Caco-2 (cell line): ENCODE results near the gene SLC8A2. TPM values are rescaled to one million over a fixed set of nuclear protein-coding genes. Genes with fewer than 3 reads are reported as not detected.

ENCODE experiments used
- BruUV-seq: library from RNA; stranded (reverse); fragments of 400-500 nt; replicated peaks from 2 replicates; lab custom pipeline; 2021; lab: Mats Ljungman, UMichigan
- CTCF ChIA-PET: fragments of 300-600 bp; sonication (Branson Sonifier 250); formaldehyde crosslinking; loops from one replicate; lab custom pipeline; 2022; ENCODE audit warnings: antibody characterized with exemption; lab: Charles Lee
- POLR2A ChIA-PET: fragments of 300-600 bp; sonication (Branson Sonifier 250); formaldehyde crosslinking; loops from one replicate; lab custom pipeline; 2022; ENCODE audit warnings: antibody characterized with exemption; lab: Charles Lee
- DNase-seq, 2 experiments: peaks; one replicate each; pipeline versions ENCODE4 v3.0.0 to v3.0.0-alpha.2; 2020 to 2022
- H3K27me3 ChIP-seq: replicated peaks from 2 replicates; pipeline ENCODE4 v1.6.0; 2011; ENCODE audit warnings: low read length; ENCODE audit not compliant: control insufficient read depth, insufficient read depth
- H3K36me3 ChIP-seq: 2 replicates; pipeline ENCODE4 v1.5.1; 2011; ENCODE audit warnings: low read length; ENCODE audit not compliant: control insufficient read depth, insufficient read depth
- H3K4me1 ChIP-seq: fragments of 250-450 bp; sonication (Bioruptor Pico); 2 replicates; pipeline ENCODE4 v1.5.1; 2020; ENCODE audit warnings: mild to moderate bottlenecking
- H3K4me3 ChIP-seq: 2 replicates; pipeline ENCODE4 v1.5.1; 2011; ENCODE audit warnings: low read depth, mild to moderate bottlenecking, control low read depth, low read length
- H3K9me3 ChIP-seq: fragments of 250-450 bp; sonication (Bioruptor Pico); 2 replicates; pipeline ENCODE4 v1.5.1; 2020; ENCODE audit warnings: mild to moderate bottlenecking, moderate library complexity
- H3K27ac Mint-ChIP-seq: one replicate; pipeline ENCODE4 v1.8.0; 2022; ENCODE audit warnings: mixed read lengths; ENCODE audit not compliant: unreplicated experiment
- H3K27me3 Mint-ChIP-seq: one replicate; pipeline ENCODE4 v1.8.0; 2022; ENCODE audit warnings: mixed read lengths; ENCODE audit not compliant: insufficient read depth, unreplicated experiment
- H3K36me3 Mint-ChIP-seq: one replicate; pipeline ENCODE4 v1.8.0; 2022; ENCODE audit warnings: mild to moderate bottlenecking, mixed read lengths; ENCODE audit not compliant: insufficient read depth, unreplicated experiment
- H3K4me1 Mint-ChIP-seq: one replicate; pipeline ENCODE4 v1.8.0; 2022; ENCODE audit warnings: low read depth, mixed read lengths; ENCODE audit not compliant: unreplicated experiment
- H3K4me3 Mint-ChIP-seq: one replicate; pipeline ENCODE4 v1.8.0; 2022; ENCODE audit warnings: mild to moderate bottlenecking, moderate library complexity, mixed read lengths; ENCODE audit not compliant: unreplicated experiment
- H3K9me3 Mint-ChIP-seq: one replicate; pipeline ENCODE4 v1.8.0; 2022; ENCODE audit warnings: mixed read lengths; ENCODE audit not compliant: unreplicated experiment
- CTCF ChIP-seq, 2 experiments: fragments of 200-600 bp in 1 of 2; IDR thresholded peaks; 1 replicate in 1 of 2; 2 replicates in 1 of 2; pipeline versions ENCODE4 v1.5.1 to v1.8.0; 2011 to 2022; ENCODE audit warnings: antibody characterized with exemption in 1 of 2, control low read depth in 1 of 2, inconsistent platforms in 1 of 2, low read depth in 1 of 2, low read length in 1 of 2, mild to moderate bottlenecking in 1 of 2, moderate library complexity in 1 of 2; ENCODE audit not compliant: insufficient read depth in 1 of 2, severe bottlenecking in 1 of 2, unreplicated experiment in 1 of 2
- intact Hi-C: fragments of 100-400 bp; cut with micrococcal nuclease; formaldehyde crosslinking; loops from one replicate; pipeline ENCODE4 v1.10.0; 2022; ENCODE audit not compliant: unreplicated experiment
- total RNA-seq: library from RNA; stranded (reverse); gene quantifications from 2 replicates; pipeline ENCODE4 v1.2.3, GENCODE V29; 2022

SLC8A2 gene
- total RNA-seq, 1 experiment from 2014 or later: 1.2 TPM

- CTCF ChIA-PET: no interaction called here
- Histone ChIP-seq H3K9me3 (no peaks in the 10 kb centered on the region), H3K36me3 (no peaks in the 10 kb centered on the region), H3K4me3 (no peak overlapping the region), H3K27me3 (peaks cover 2% of the 10 kb centered on the region; the same call in 1 of the 2 replicates), H3K4me1 (no peaks in the 10 kb centered on the region)
- peaks cover 5% of the 10 kb centered on the region for H3K36me3 Mint-ChIP-seq
- POLR2A ChIA-PET: no interaction called here
- intact Hi-C loops: no loop called here
- no peak overlapping the region for H3K27ac Mint-ChIP-seq
- DNase-seq: no peak
- H3K9me3 Mint-ChIP-seq: no peaks in the 10 kb centered on the region
- no TSS peak for BruUV-seq
- peaks cover 17% of the 10 kb centered on the region for H3K27me3 Mint-ChIP-seq
- no peak overlapping the region for H3K4me3 Mint-ChIP-seq
- peaks cover 21% of the 10 kb centered on the region for H3K4me1 Mint-ChIP-seq
- no peak for TF ChIP-seq CTCF (IDR thresholded peaks at IDR 0.05; ENCODE audit: insufficient read depth in 1 of 2, low read depth in 1 of 2, low read length in 1 of 2, severe bottlenecking in 1 of 2, unreplicated experiment in 1 of 2)
Observed at GRCh38 chr19:47416643-47416985, 55.1 kb downstream of the SLC8A2 start.

- H3K4me3 Mint-ChIP-seq: no peak overlapping the region
- POLR2A ChIA-PET: interaction anchor here (0.6 kb wide), 1 partner anchor 303 kb away, joined by 4 read pairs; no protein-coding TSS in a partner anchor
- H3K9me3 Mint-ChIP-seq: no peaks in the 10 kb centered on the region
- intact Hi-C loops: no loop called here
- peaks cover 13% of the 10 kb centered on the region for H3K27me3 Mint-ChIP-seq
- CTCF ChIA-PET: interaction anchor here (0.6 to 1.0 kb wide), 3 partner anchors 16 to 67 kb away, joined by 3 to 4 read pairs (median 3); partner anchors contain the start of gene DHX34
- H3K9me3 ChIP-seq: no peaks in the 10 kb centered on the region
- no peaks in the 10 kb centered on the region for H3K36me3 ChIP-seq
- TF ChIP-seq CTCF (IDR thresholded peaks at IDR 0.05; ENCODE audit: insufficient read depth in 1 of 2, low read depth in 1 of 2, low read length in 1 of 2, severe bottlenecking in 1 of 2, unreplicated experiment in 1 of 2): no peak
- H3K4me1 Mint-ChIP-seq: peaks cover 16% of the 10 kb centered on the region
- no peak for DNase-seq
- H3K27ac Mint-ChIP-seq: no peak overlapping the region
- H3K36me3 Mint-ChIP-seq: no peaks in the 10 kb centered on the region
- no TSS peak for BruUV-seq
- H3K4me3 ChIP-seq: no peak overlapping the region
- no peaks in the 10 kb centered on the region for H3K4me1 ChIP-seq
- H3K27me3 ChIP-seq: no peaks in the 10 kb centered on the region; the same call in 1 of the 2 replicates
Observed at GRCh38 chr19:47415953-47416642, 55.6 kb downstream of the SLC8A2 start.

- no peaks in the 10 kb centered on the region for H3K36me3 Mint-ChIP-seq
- ChIA-PET CTCF (interaction anchor here (0.6 to 1.2 kb wide), 3 partner anchors 14 to 23 kb away, joined by 3 to 4 read pairs (median 4); no protein-coding TSS in a partner anchor), POLR2A (no interaction called here)
- H3K27me3 Mint-ChIP-seq: peaks cover 6% of the 10 kb centered on the region
- H3K9me3 Mint-ChIP-seq: no peaks in the 10 kb centered on the region
- peak; percentile 52 to 63 for DNase-seq
- no peak overlapping the region for H3K27ac Mint-ChIP-seq
- peaks cover 7% of the 10 kb centered on the region for H3K4me1 Mint-ChIP-seq
- no TSS peak for BruUV-seq
- no peak overlapping the region for H3K4me3 ChIP-seq
- peak; percentile 25 to 32 for TF ChIP-seq CTCF (IDR thresholded peaks at IDR 0.05; ENCODE audit: insufficient read depth in 1 of 2, low read depth in 1 of 2, low read length in 1 of 2, severe bottlenecking in 1 of 2, unreplicated experiment in 1 of 2)
- no peak overlapping the region for H3K4me3 Mint-ChIP-seq
- H3K4me1 ChIP-seq: no peaks in the 10 kb centered on the region
- H3K9me3 ChIP-seq: no peaks in the 10 kb centered on the region
- H3K36me3 ChIP-seq: no peaks in the 10 kb centered on the region
- H3K27me3 ChIP-seq: no peaks in the 10 kb centered on the region; the same call in 1 of the 2 replicates
- intact Hi-C loops: no loop called here
Observed at GRCh38 chr19:47414469-47414868, 57.2 kb downstream of the SLC8A2 start.
